HEK293 (cell line): Measurements from ENCODE around the gene ID1.
"Not testable (repeated sequence)": the region's sequence is repeated elsewhere in the genome, so short reads cannot be mapped to it uniquely, and the experiment has no call there.

Experiments
- CTCF ChIA-PET: fragments of 350-600 bp; formaldehyde crosslinking; extraction: SDS; loops from one replicate; lab custom pipeline; 2021; ENCODE audit warnings: antibody characterized with exemption; lab: Yijun Ruan, JAX
- POLR2A ChIA-PET: fragments of 300-600 bp; formaldehyde crosslinking; extraction: SDS; loops from one replicate; lab custom pipeline; 2020; ENCODE audit warnings: antibody characterized with exemption, inconsistent platforms; lab: Yijun Ruan, JAX
- H3K27ac ChIP-seq: fragments of 200-500 bp; sonication (Bioruptor generic); 2 replicates; pipeline ENCODE4 v1.5.1; 2014; ENCODE audit warnings: low read depth, low read length, control low read depth, inconsistent platforms; ENCODE audit errors: extremely low read depth
- H3K36me3 ChIP-seq, 2 experiments: fragments of 200-500 bp in 1 of 2; sonication (Bioruptor generic) in 1 of 2; 1 replicate in 1 of 2; 2 replicates in 1 of 2; pipeline ENCODE4 v1.5.1; 2014 to 2017; ENCODE audit warnings: inconsistent platforms in 2 of 2, low read length in 2 of 2; ENCODE audit not compliant: control insufficient read depth in 2 of 2, insufficient read depth in 1 of 2
- H3K4me1 ChIP-seq: fragments of 200-500 bp; sonication (Bioruptor generic); 2 replicates; pipeline ENCODE4 v1.5.1; 2014; ENCODE audit warnings: mild to moderate bottlenecking, low read length, inconsistent platforms; ENCODE audit not compliant: control insufficient read depth, insufficient read depth
- H3K4me3 ChIP-seq: 2 replicates; pipeline ENCODE4 v1.5.1; 2011; ENCODE audit warnings: low read depth, mild to moderate bottlenecking, control low read depth, low read length, moderate library complexity
- H3K9me3 ChIP-seq: fragments of 200-500 bp; sonication (Bioruptor generic); 2 replicates; pipeline ENCODE4 v1.5.1; 2014; ENCODE audit warnings: low read depth, low read length, inconsistent platforms; ENCODE audit not compliant: control insufficient read depth, insufficient read depth
- ZIC2 ChIP-seq: fragments of 450-650 bp; formaldehyde crosslinking; IDR thresholded peaks from 2 replicates; pipeline ENCODE4 v1.5.1; 2016; ENCODE audit warnings: missing biosample characterization, missing genetic modification characterization
- ZNF146 ChIP-seq: fragments of 450-650 bp; formaldehyde crosslinking; IDR thresholded peaks from 2 replicates; pipeline ENCODE4 v1.5.1; 2016; ENCODE audit warnings: missing biosample characterization, missing genetic modification characterization
- TF ChIP-seq, protein P1 (sequence below): fragments of 450-650 bp; formaldehyde crosslinking; IDR thresholded peaks from 2 replicates; pipeline ENCODE4 v1.5.1; 2016; ENCODE audit warnings: missing biosample characterization, missing genetic modification characterization
- TF ChIP-seq, protein P2 (sequence below): fragments of 450-650 bp; formaldehyde crosslinking; IDR thresholded peaks from 2 replicates; pipeline ENCODE4 v1.5.1; 2016; ENCODE audit warnings: missing biosample characterization, missing genetic modification characterization
- TF ChIP-seq, protein P3 (sequence below): fragments of 450-650 bp; formaldehyde crosslinking; IDR thresholded peaks from 2 replicates; pipeline ENCODE4 v1.5.1; 2016; ENCODE audit warnings: missing biosample characterization, missing genetic modification characterization
- TF ChIP-seq, protein P4 (sequence below): fragments of 450-650 bp; formaldehyde crosslinking; IDR thresholded peaks from 2 replicates; pipeline ENCODE4 v1.5.1; 2016; ENCODE audit warnings: missing biosample characterization, missing genetic modification characterization
- TF ChIP-seq, protein P5 (sequence below): sonication (generic); formaldehyde crosslinking; IDR thresholded peaks from 2 replicates; pipeline ENCODE4 v1.8.1; 2022; ENCODE audit warnings: mild to moderate bottlenecking, moderate library complexity, missing genetic modification reagents

ID1 gene

DNA sequence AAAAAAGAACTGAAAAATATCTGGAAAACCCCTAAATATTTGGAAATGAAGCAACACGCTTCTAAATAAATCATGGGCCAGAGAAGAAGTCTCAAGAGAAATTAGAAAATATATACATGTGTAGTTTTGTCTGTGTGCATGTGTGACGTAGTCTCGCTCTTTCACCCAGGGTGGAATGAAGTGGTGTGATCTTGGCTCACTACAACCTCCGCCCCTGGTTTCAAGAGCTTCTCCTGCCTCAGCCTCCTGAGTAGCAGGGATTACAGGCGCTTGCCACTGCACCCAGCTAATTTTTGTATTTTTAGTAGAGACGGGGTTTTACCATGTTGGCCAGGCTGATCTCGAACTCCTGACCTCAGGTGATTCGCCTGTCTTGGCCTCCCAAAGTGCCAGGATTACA, 21.4 kb downstream of the ID1 start:
- H3K27ac ChIP-seq, H3K4me3 ChIP-seq, H3K9me3 ChIP-seq, H3K4me1 ChIP-seq, H3K36me3 ChIP-seq: not testable (repeated sequence)
- POLR2A ChIA-PET: interaction anchor here (0.6 kb wide), 1 partner anchor 18 kb away, joined by 3 read pairs; no protein-coding TSS in a partner anchor
- CTCF ChIA-PET: interaction anchor here (0.6 to 2.1 kb wide), 3 partner anchors 8 to 69 kb away, joined by 3 to 8 read pairs (median 3); no protein-coding TSS in a partner anchor
- TF ChIP-seq, protein P1, sequence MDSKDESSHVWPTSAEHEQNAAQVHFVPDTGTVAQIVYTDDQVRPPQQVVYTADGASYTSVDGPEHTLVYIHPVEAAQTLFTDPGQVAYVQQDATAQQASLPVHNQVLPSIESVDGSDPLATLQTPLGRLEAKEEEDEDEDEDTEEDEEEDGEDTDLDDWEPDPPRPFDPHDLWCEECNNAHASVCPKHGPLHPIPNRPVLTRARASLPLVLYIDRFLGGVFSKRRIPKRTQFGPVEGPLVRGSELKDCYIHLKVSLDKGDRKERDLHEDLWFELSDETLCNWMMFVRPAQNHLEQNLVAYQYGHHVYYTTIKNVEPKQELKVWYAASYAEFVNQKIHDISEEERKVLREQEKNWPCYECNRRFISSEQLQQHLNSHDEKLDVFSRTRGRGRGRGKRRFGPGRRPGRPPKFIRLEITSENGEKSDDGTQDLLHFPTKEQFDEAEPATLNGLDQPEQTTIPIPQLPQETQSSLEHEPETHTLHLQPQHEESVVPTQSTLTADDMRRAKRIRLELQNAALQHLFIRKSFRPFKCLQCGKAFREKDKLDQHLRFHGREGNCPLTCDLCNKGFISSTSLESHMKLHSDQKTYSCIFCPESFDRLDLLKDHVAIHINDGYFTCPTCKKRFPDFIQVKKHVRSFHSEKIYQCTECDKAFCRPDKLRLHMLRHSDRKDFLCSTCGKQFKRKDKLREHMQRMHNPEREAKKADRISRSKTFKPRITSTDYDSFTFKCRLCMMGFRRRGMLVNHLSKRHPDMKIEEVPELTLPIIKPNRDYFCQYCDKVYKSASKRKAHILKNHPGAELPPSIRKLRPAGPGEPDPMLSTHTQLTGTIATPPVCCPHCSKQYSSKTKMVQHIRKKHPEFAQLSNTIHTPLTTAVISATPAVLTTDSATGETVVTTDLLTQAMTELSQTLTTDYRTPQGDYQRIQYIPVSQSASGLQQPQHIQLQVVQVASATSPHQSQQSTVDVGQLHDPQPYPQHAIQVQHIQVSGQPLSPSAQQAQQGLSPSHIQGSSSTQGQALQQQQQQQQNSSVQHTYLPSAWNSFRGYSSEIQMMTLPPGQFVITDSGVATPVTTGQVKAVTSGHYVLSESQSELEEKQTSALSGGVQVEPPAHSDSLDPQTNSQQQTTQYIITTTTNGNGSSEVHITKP (tag by site-specific recombination): peak; percentile 63

DNA sequence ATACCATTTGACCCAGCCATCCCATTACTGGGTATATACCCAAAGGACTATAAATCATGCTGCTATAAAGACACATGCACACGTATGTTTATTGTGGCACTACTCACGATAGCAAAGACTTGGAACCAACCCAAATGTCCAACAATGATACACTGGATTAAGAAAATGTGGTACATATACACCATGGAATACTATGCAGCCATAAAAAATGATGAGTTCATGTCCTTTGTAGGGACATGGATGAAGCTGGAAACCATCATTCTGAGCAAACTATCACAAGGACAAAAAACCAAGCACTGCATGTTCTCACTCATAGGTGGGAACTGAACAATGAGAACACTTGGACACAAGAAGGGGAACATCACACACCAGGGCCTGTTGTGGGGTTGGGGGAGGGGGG, 23.0 kb downstream of the ID1 start:
- H3K9me3 ChIP-seq, H3K36me3 ChIP-seq, POLR2A ChIA-PET, H3K27ac ChIP-seq, H3K4me1 ChIP-seq, H3K4me3 ChIP-seq: not testable (repeated sequence)
- TF ChIP-seq, protein P2, sequence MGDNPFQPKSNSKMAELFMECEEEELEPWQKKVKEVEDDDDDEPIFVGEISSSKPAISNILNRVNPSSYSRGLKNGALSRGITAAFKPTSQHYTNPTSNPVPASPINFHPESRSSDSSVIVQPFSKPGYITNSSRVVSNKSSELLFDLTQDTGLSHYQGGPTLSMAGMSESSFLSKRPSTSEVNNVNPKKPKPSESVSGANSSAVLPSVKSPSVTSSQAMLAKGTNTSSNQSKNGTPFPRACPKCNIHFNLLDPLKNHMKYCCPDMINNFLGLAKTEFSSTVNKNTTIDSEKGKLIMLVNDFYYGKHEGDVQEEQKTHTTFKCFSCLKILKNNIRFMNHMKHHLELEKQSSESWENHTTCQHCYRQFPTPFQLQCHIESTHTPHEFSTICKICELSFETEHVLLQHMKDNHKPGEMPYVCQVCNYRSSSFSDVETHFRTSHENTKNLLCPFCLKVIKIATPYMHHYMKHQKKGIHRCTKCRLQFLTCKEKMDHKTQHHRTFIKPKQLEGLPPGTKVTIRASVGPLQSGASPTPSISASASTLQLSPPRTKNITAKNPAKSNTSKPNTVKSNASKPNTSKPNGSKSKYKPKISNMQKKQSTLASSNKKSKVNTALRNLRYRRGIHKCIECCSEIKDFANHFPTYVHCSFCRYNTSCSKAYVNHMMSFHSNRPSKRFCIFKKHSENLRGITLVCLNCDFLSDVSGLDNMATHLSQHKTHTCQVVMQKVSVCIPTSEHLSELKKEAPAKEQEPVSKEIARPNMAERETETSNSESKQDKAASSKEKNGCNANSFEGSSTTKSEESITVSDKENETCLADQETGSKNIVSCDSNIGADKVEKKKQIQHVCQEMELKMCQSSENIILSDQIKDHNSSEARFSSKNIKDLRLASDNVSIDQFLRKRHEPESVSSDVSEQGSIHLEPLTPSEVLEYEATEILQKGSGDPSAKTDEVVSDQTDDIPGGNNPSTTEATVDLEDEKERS (tag by site-specific recombination): 0 out of 2 replicates have a peak, but pooled peaks have one; percentile 28
- TF ChIP-seq ZNF146 (tag by site-specific recombination): peak; percentile 98
- TF ChIP-seq, protein P3, sequence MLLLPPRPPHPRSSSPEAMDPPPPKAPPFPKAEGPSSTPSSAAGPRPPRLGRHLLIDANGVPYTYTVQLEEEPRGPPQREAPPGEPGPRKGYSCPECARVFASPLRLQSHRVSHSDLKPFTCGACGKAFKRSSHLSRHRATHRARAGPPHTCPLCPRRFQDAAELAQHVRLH: peak; percentile 39; the same call in 1 of the 2 replicates
- CTCF ChIA-PET: interaction anchor here (0.7 to 2.1 kb wide), 2 partner anchors 16 to 345 kb away, joined by 6 to 8 read pairs; no protein-coding TSS in a partner anchor

DNA sequence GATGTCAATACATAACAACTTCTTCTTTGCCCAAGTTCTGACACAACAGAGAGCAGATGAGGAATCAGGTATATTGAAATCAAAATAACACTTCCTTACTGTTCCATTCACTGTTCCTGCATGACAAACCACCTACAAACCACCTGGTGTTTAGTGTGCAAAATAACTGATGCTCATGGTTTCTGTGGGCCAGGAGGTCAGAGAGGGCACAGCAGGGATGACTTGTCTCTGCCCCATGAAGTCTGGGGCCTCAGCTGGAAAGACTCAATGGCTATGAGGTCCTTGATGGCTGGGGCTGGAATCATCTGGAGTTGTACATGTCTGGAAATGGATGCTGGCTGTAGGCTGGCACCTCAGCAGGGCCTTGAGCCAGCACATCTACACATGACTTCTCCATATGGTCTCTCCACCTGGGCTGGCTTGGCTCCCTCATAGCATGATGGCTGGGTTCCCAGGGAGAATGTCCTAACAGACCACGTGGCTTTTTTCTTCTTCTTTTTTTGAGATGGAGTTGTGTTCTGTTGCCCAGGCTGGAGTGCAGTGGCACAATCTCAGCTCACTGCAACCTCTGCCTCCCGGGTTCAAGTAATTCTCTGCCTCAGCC, 25.2 kb downstream of the ID1 start:
- POLR2A ChIA-PET: interaction anchor here (0.6 kb wide), 1 partner anchor 175 kb away, joined by 3 read pairs; no protein-coding TSS in a partner anchor
- CTCF ChIA-PET: interaction anchor here (7.2 kb wide), 1 partner anchor 93 kb away, joined by 66 read pairs; the partner anchor contains the start of gene BCL2L1

More for the DNA sequence above, 25.2 kb downstream of the ID1 start:
- no peak overlapping the region for H3K27ac ChIP-seq
- no peaks in the 10 kb centered on the region for H3K36me3 ChIP-seq
- H3K9me3 ChIP-seq: no peaks in the 10 kb centered on the region
- no peaks in the 10 kb centered on the region for H3K4me1 ChIP-seq
- H3K4me3 ChIP-seq: no peak overlapping the region
- TF ChIP-seq, protein P4, sequence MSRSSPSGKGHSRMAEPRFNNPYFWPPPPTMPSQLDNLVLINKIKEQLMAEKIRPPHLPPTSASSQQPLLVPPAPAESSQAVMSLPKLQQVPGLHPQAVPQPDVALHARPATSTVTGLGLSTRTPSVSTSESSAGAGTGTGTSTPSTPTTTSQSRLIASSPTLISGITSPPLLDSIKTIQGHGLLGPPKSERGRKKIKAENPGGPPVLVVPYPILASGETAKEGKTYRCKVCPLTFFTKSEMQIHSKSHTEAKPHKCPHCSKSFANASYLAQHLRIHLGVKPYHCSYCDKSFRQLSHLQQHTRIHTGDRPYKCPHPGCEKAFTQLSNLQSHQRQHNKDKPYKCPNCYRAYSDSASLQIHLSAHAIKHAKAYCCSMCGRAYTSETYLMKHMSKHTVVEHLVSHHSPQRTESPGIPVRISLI (tag by site-specific recombination): peak; percentile 74; the same call in 1 of the 2 replicates
- peak; percentile 70 for TF ChIP-seq ZIC2
- TF ChIP-seq, protein P5, sequence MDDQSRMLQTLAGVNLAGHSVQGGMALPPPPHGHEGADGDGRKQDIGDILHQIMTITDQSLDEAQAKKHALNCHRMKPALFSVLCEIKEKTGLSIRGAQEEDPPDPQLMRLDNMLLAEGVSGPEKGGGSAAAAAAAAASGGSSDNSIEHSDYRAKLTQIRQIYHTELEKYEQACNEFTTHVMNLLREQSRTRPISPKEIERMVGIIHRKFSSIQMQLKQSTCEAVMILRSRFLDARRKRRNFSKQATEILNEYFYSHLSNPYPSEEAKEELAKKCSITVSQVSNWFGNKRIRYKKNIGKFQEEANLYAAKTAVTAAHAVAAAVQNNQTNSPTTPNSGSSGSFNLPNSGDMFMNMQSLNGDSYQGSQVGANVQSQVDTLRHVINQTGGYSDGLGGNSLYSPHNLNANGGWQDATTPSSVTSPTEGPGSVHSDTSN: no peak
- TF ChIP-seq, all 188 proteins: peak for 2
